ENCODE data around the gene SMARCAL1.

- TF ChIP-seq, protein P1, sequence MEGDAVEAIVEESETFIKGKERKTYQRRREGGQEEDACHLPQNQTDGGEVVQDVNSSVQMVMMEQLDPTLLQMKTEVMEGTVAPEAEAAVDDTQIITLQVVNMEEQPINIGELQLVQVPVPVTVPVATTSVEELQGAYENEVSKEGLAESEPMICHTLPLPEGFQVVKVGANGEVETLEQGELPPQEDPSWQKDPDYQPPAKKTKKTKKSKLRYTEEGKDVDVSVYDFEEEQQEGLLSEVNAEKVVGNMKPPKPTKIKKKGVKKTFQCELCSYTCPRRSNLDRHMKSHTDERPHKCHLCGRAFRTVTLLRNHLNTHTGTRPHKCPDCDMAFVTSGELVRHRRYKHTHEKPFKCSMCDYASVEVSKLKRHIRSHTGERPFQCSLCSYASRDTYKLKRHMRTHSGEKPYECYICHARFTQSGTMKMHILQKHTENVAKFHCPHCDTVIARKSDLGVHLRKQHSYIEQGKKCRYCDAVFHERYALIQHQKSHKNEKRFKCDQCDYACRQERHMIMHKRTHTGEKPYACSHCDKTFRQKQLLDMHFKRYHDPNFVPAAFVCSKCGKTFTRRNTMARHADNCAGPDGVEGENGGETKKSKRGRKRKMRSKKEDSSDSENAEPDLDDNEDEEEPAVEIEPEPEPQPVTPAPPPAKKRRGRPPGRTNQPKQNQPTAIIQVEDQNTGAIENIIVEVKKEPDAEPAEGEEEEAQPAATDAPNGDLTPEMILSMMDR (IDR thresholded peaks at IDR 0.05): no peak
- TF ChIP-seq POLR2A (IDR thresholded peaks at IDR 0.05): no peak
These were observed 19.2 kb downstream of the SMARCAL1 start for GRCh38 chr2:216431531-216431856.
